ENCODE results near the gene MTHFD1L. TPM values are rescaled to one million over a fixed set of nuclear protein-coding genes. Genes with fewer than 3 reads are reported as not detected.

The MTHFD1L gene
- total RNA-seq, 1 donor from 2014 or later: 10.4 TPM

GRCh38 chr6:151016107-151016506 is 150.6 kb downstream of the MTHFD1L start:
- intact Hi-C loops (cut with DNase I): loop anchor here (10.0 kb wide), 1 partner anchor 139 kb away; no protein-coding TSS in a partner anchor
- H3K4me3 ChIP-seq: no peak overlapping the region
- peaks cover 29 to 42% of the 10 kb centered on the region in 2 donors for H3K36me3 ChIP-seq
- H3K9me3 ChIP-seq: no peaks in the 10 kb centered on the region
- H3K27ac ChIP-seq: no peak overlapping the region
- TF ChIP-seq CTCF (IDR thresholded peaks at IDR 0.05): no peak
- H3K4me1 ChIP-seq: no peaks in the 10 kb centered on the region
- H3K27me3 ChIP-seq: no peaks in the 10 kb centered on the region
- no peak for DNase-seq (ENCODE audit: low spot score in 2 of 2)

GRCh38 chr6:151018046-151018445 is 152.5 kb downstream of the MTHFD1L start:
- intact Hi-C loops (cut with DNase I): loop anchor here (10.0 kb wide), 1 partner anchor 137 kb away; no protein-coding TSS in a partner anchor
- DNase-seq (ENCODE audit: low spot score in 2 of 2): no peak
- H3K36me3 ChIP-seq: peaks cover 29 to 42% of the 10 kb centered on the region in 2 donors
- no peak overlapping the region for H3K27ac ChIP-seq
- H3K4me3 ChIP-seq: no peak overlapping the region
- H3K27me3 ChIP-seq: no peaks in the 10 kb centered on the region
- TF ChIP-seq CTCF (IDR thresholded peaks at IDR 0.05): no peak
- H3K9me3 ChIP-seq: no peaks in the 10 kb centered on the region
- H3K4me1 ChIP-seq: no peaks in the 10 kb centered on the region

GRCh38 chr6:151018911-151019782 is 153.6 kb downstream of the MTHFD1L start:
- no peak for TF ChIP-seq CTCF (IDR thresholded peaks at IDR 0.05)
- intact Hi-C loops (cut with DNase I): loop anchor here (10.0 kb wide), 1 partner anchor 136 kb away; no protein-coding TSS in a partner anchor
- H3K4me3 ChIP-seq: no peak overlapping the region
- DNase-seq (ENCODE audit: low spot score in 2 of 2): no peak
- no peaks in the 10 kb centered on the region for H3K4me1 ChIP-seq
- no peaks in the 10 kb centered on the region for H3K27me3 ChIP-seq
- no peaks in the 10 kb centered on the region for H3K9me3 ChIP-seq
- no peak overlapping the region for H3K27ac ChIP-seq
- H3K36me3 ChIP-seq: peaks cover 29 to 42% of the 10 kb centered on the region in 2 donors

GRCh38 chr6:151021896-151022295 is 156.4 kb downstream of the MTHFD1L start:
- intact Hi-C loops (cut with DNase I): loop anchor here (5.0 kb wide), 2 partner anchors 50 to 220 kb away; no protein-coding TSS in a partner anchor
- H3K27ac ChIP-seq: no peak overlapping the region

GRCh38 chr6:151022492-151022891 is 157.0 kb downstream of the MTHFD1L start:
- Histone ChIP-seq H3K9me3 (no peaks in the 10 kb centered on the region), H3K4me3 (no peak overlapping the region), H3K27me3 (no peaks in the 10 kb centered on the region), H3K36me3 (peaks cover 9 to 19% of the 10 kb centered on the region in 2 donors), H3K27ac (no peak overlapping the region), H3K4me1 (peaks cover 0 to 6% of the 10 kb centered on the region in 2 donors)
- no peak for TF ChIP-seq CTCF (IDR thresholded peaks at IDR 0.05)
- intact Hi-C loops (cut with DNase I): loop anchor here (5.0 kb wide), 2 partner anchors 50 to 220 kb away; no protein-coding TSS in a partner anchor
- peak in 1 of 2 donors; percentile 24 for DNase-seq (ENCODE audit: low spot score in 2 of 2)

More at GRCh38 chr6:151021896-151022295, 156.4 kb downstream of the MTHFD1L start:
- Histone ChIP-seq H3K9me3 (no peaks in the 10 kb centered on the region), H3K4me1 (peaks cover 0 to 6% of the 10 kb centered on the region in 2 donors), H3K36me3 (peaks cover 15 to 25% of the 10 kb centered on the region in 2 donors), H3K27me3 (no peaks in the 10 kb centered on the region), H3K4me3 (no peak overlapping the region)
- TF ChIP-seq CTCF (IDR thresholded peaks at IDR 0.05): no peak
- DNase-seq (ENCODE audit: low spot score in 2 of 2): peak in 1 of 2 donors; percentile 44
